ENCODE data around the gene MITD1. TPM values are rescaled to one million over a fixed set of nuclear protein-coding genes. Genes with fewer than 3 reads are reported as not detected.
"Not testable (repeated sequence)": the region's sequence is repeated elsewhere in the genome, so short reads cannot be mapped to it uniquely, and the experiment has no call there.

MITD1 gene
- total and polyA plus RNA-seq, 2 of the 13 experiments (the other 11 are each of a cell fraction or from before 2014, with no cell fraction given) = 17.8 to 43.7 TPM

GRCh38 chr2:99198103-99198841 lies 17.4 kb upstream of the MITD1 start:
- H3K36me3 ChIP-seq (replicated peaks in 1 of 2; ENCODE audit: control insufficient read depth in 1 of 2, insufficient read depth in 2 of 2, low read length in 2 of 2) = peaks cover 11 to 30% of the 10 kb centered on the region in 2 experiments
- 94% methylated on average over 6 of the region's 6 CpGs for WGBS (ENCODE audit: low lambda C conversion rate)
- POLR2A ChIA-PET = interaction anchor here (1.0 kb wide), 1 partner anchor 18 kb away, joined by 3 read pairs; no protein-coding TSS in a partner anchor
- H2AFZ ChIP-seq (ENCODE audit: low read length) = no peak overlapping the region
- H3K27me3 ChIP-seq (ENCODE audit: control insufficient read depth in 1 of 2, insufficient read depth in 2 of 2, low read length in 2 of 2) = no peaks in the 10 kb centered on the region
- no peaks in the 10 kb centered on the region for H3K79me2 ChIP-seq (ENCODE audit: insufficient read depth, low read length)
- FAIRE-seq = no peak
- CTCF ChIA-PET (ENCODE audit: low intra/inter-chr PET ratio, low total read pairs) = no interaction called here
- TF ChIP-seq CTCF (CRISPR knock-in tag; IDR thresholded peaks at IDR 0.05) (peak; percentile 37), SYNCRIP (IDR thresholded peaks at IDR 0.05; ENCODE audit: insufficient read depth, low read depth, low read length) (no peak)
- no peaks in the 10 kb centered on the region for H3K9me3 ChIP-seq (ENCODE audit: low read length)
- no peak overlapping the region for H3K4me2 ChIP-seq (ENCODE audit: low read depth, low read length)
- no peaks in the 10 kb centered on the region for H3K4me1 ChIP-seq (ENCODE audit: insufficient read depth, low read length)
- no peak overlapping the region for H3K9ac ChIP-seq (ENCODE audit: insufficient read depth, low read depth, low read length)
- in situ Hi-C loops (cut with HindIII; ENCODE audit: extremely low pct_ligation_motif_present, low pct_unique_long_range_greater_than_20kb) (no loop called here), intact Hi-C loops (cut with micrococcal nuclease; ENCODE audit: unreplicated experiment) (no loop called here)
- DNase-seq (ENCODE audit: low spot score) = no peak
- no peak for ATAC-seq
- H3K4me3 ChIP-seq (replicated peaks in 1 of 3; ENCODE audit: insufficient read depth in 1 of 3, low read depth in 2 of 3, low read length in 3 of 3) = no peak overlapping the region
- BruUV-seq (replicated peaks) = no TSS peak
- no peak overlapping the region for H3K27ac ChIP-seq (ENCODE audit: extremely low read length, insufficient read depth, low read length)
- H4K20me1 ChIP-seq (ENCODE audit: insufficient read depth, low read length) = no peaks in the 10 kb centered on the region

- peaks cover 13 to 63% of the 10 kb centered on the region in 2 experiments for H3K36me3 ChIP-seq (replicated peaks in 1 of 2; ENCODE audit: control insufficient read depth in 1 of 2, insufficient read depth in 2 of 2, low read length in 2 of 2)
- intact Hi-C loops (cut with micrococcal nuclease; ENCODE audit: unreplicated experiment); ATAC-seq; FAIRE-seq; H3K79me2 ChIP-seq (ENCODE audit: insufficient read depth, low read length); H3K9ac ChIP-seq (ENCODE audit: insufficient read depth, low read depth, low read length); POLR2A ChIA-PET; BruUV-seq (replicated peaks); H3K4me2 ChIP-seq (ENCODE audit: low read depth, low read length); H3K4me1 ChIP-seq (ENCODE audit: insufficient read depth, low read length); H3K27ac ChIP-seq (ENCODE audit: extremely low read length, insufficient read depth, low read length); H3K4me3 ChIP-seq (replicated peaks in 1 of 3; ENCODE audit: insufficient read depth in 1 of 3, low read depth in 2 of 3, low read length in 3 of 3); in situ Hi-C loops (cut with HindIII; ENCODE audit: extremely low pct_ligation_motif_present, low pct_unique_long_range_greater_than_20kb); H2AFZ ChIP-seq (ENCODE audit: low read length); CTCF ChIA-PET (ENCODE audit: low intra/inter-chr PET ratio, low total read pairs); DNase-seq (ENCODE audit: low spot score); H4K20me1 ChIP-seq (ENCODE audit: insufficient read depth, low read length); H3K9me3 ChIP-seq (ENCODE audit: low read length); H3K27me3 ChIP-seq (ENCODE audit: control insufficient read depth in 1 of 2, insufficient read depth in 2 of 2, low read length in 2 of 2); TF ChIP-seq ATF7 (CRISPR knock-in tag; IDR thresholded peaks at IDR 0.05): not testable (repeated sequence)
- WGBS (ENCODE audit: low lambda C conversion rate) = over 99% methylated on average over 4 of the region's 4 CpGs
- TF ChIP-seq ATF7 (IDR thresholded peaks at IDR 0.05) = peak; percentile 81
These were observed 11.5 kb upstream of the MITD1 start for GRCh38 chr2:99192364-99192763.

Measured in HepG2 (cell line).